KG1 (cell line): ENCODE results near the gene AGMO.

ENCODE experiments used
- DNase-seq: peaks from one replicate; lab custom pipeline; 2025; lab: John Stamatoyannopoulos, UW

The AGMO gene

GRCh38 chr7:15498465-15498864, 63.4 kb downstream of the AGMO start:
- DNase-seq = no peak

- DNase-seq = no peak
These were observed 66.6 kb downstream of the AGMO start for GRCh38 chr7:15495170-15495569.

GRCh38 chr7:15494711-15495110, 67.1 kb downstream of the AGMO start:
- no peak for DNase-seq

GRCh38 chr7:15491361-15491760, 70.5 kb downstream of the AGMO start:
- DNase-seq = no peak

GRCh38 chr7:15490291-15490690, 71.5 kb downstream of the AGMO start:
- no peak for DNase-seq

- no peak for DNase-seq
These were observed 72.0 kb downstream of the AGMO start for GRCh38 chr7:15489861-15490260.

GRCh38 chr7:15489383-15489782, 72.4 kb downstream of the AGMO start:
- DNase-seq = no peak

GRCh38 chr7:15488401-15488800, 73.4 kb downstream of the AGMO start:
- no peak for DNase-seq

- no peak for DNase-seq
These were observed 73.9 kb downstream of the AGMO start for GRCh38 chr7:15487896-15488295.

- DNase-seq = no peak
These were observed 75.8 kb downstream of the AGMO start for GRCh38 chr7:15485998-15486397.

- no peak for DNase-seq
These were observed 76.4 kb downstream of the AGMO start for GRCh38 chr7:15485431-15485830.

- DNase-seq = no peak
These were observed 80.7 kb downstream of the AGMO start for GRCh38 chr7:15481132-15481531.

GRCh38 chr7:15478401-15478800, 83.4 kb downstream of the AGMO start:
- no peak for DNase-seq

- no peak for DNase-seq
These were observed 85.3 kb downstream of the AGMO start for GRCh38 chr7:15476531-15476918.

GRCh38 chr7:15475808-15476530, 85.8 kb downstream of the AGMO start:
- no peak for DNase-seq

GRCh38 chr7:15471669-15471950, 90.2 kb downstream of the AGMO start:
- DNase-seq = no peak

- no peak for DNase-seq
These were observed 90.8 kb downstream of the AGMO start for GRCh38 chr7:15470825-15471668.

GRCh38 chr7:15464667-15465121, 97.1 kb downstream of the AGMO start:
- no peak for DNase-seq

- DNase-seq = no peak
These were observed 97.8 kb downstream of the AGMO start for GRCh38 chr7:15463801-15464666.

GRCh38 chr7:15462721-15463389, 99.0 kb downstream of the AGMO start:
- no peak for DNase-seq

GRCh38 chr7:15461576-15461975, 100.2 kb downstream of the AGMO start:
- DNase-seq = no peak

GRCh38 chr7:15459018-15459615, 102.7 kb downstream of the AGMO start:
- no peak for DNase-seq
